Measurements from ENCODE around the gene CADM2.

CADM2 gene

DNA sequence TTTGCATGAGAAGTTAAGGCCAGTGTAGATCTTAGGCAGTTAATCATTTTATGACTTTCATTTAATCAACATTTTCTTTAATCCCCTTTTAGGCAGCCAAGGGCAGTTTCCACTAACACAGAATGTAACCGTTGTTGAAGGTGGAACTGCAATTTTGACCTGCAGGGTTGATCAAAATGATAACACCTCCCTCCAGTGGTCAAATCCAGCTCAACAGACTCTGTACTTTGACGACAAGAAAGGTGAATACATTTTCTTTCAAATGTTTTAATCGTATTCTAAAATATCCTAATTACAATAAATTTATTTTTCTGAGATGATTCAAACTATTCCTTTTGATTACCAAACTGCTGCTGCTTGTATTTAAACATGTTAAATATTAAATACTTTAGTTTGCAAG lies 843.2 kb downstream of the CADM2 start:
- Histone ChIP-seq H3K4me3 (ENCODE audit: insufficient read depth, low read depth, low read length, poor library complexity, severe bottlenecking) (no peak overlapping the region), H3K4me1 (ENCODE audit: control insufficient read depth, insufficient read depth, low read length, poor library complexity, severe bottlenecking) (no peaks in the 10 kb centered on the region), H3K36me3 (ENCODE audit: control insufficient read depth, insufficient read depth, low read length) (no peaks in the 10 kb centered on the region), H3K9me3 (ENCODE audit: control insufficient read depth, low read length) (no peaks in the 10 kb centered on the region), H3K27me3 (replicated peaks; ENCODE audit: control insufficient read depth, insufficient read depth, low read length, poor library complexity, severe bottlenecking) (no peaks in the 10 kb centered on the region), H3K27ac (ENCODE audit: insufficient read depth, low read length, poor library complexity, severe bottlenecking) (no peak overlapping the region)
- DNase-seq = no peak

DNA sequence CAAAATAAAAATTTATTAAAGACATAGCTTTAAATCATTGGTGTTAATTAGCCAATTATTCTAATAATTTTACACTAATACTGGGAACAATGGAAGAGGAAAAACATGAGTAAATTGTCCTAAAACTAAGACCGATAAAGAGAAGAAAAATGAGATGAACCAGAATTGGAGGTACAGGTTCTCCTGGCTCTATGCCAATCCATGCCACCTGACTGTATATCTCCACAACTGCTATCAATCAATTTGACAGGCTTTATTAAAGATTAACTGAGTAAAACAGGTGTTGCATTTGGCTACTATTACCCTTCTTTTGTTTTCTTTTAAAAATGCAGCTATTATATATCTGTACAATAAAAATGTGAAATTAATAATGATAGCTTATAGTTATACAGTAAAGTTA lies 850.0 kb downstream of the CADM2 start:
- Histone ChIP-seq H3K9me3 (ENCODE audit: control insufficient read depth, low read length) (no peaks in the 10 kb centered on the region), H3K36me3 (ENCODE audit: control insufficient read depth, insufficient read depth, low read length) (no peaks in the 10 kb centered on the region), H3K4me1 (ENCODE audit: control insufficient read depth, insufficient read depth, low read length, poor library complexity, severe bottlenecking) (no peaks in the 10 kb centered on the region), H3K27ac (ENCODE audit: insufficient read depth, low read length, poor library complexity, severe bottlenecking) (no peak overlapping the region), H3K27me3 (replicated peaks; ENCODE audit: control insufficient read depth, insufficient read depth, low read length, poor library complexity, severe bottlenecking) (no peaks in the 10 kb centered on the region), H3K4me3 (ENCODE audit: insufficient read depth, low read depth, low read length, poor library complexity, severe bottlenecking) (no peak overlapping the region)
- DNase-seq = no peak

DNA sequence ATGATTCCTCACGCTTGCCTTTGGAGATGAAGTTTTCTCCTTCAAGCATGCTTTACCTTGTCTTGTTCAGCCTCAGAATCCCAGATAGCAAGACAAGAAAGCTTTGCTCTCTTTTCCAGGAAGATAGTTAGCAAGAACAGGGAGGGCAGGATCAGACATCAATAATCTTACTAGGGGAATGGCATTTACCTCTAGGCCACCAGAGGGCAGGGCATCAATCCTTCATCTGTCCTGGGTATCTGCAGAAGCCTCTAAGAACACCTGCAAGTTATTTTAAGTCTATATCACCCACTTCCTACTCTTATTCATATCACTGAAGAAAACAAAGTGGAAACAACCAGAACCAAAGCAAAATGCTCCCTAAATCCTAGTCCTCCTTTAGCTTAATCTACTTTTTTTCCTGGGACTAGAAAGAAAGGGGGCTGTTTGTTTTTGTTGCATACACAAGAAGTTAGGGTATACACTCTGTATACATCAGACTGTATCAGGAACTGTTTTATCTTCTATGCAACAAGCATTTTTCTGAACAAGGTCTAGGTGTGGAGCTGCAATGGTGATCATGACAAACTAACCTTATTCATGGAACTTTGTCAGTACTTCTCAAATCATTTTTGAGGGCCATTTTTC lies 862.5 kb downstream of the CADM2 start:
- Histone ChIP-seq H3K36me3 (ENCODE audit: control insufficient read depth, insufficient read depth, low read length) (no peaks in the 10 kb centered on the region), H3K4me3 (ENCODE audit: insufficient read depth, low read depth, low read length, poor library complexity, severe bottlenecking) (no peak overlapping the region), H3K27ac (ENCODE audit: insufficient read depth, low read length, poor library complexity, severe bottlenecking) (no peak overlapping the region), H3K4me1 (ENCODE audit: control insufficient read depth, insufficient read depth, low read length, poor library complexity, severe bottlenecking) (no peaks in the 10 kb centered on the region), H3K27me3 (replicated peaks; ENCODE audit: control insufficient read depth, insufficient read depth, low read length, poor library complexity, severe bottlenecking) (no peaks in the 10 kb centered on the region), H3K9me3 (ENCODE audit: control insufficient read depth, low read length) (no peaks in the 10 kb centered on the region)
- no peak for DNase-seq

DNA sequence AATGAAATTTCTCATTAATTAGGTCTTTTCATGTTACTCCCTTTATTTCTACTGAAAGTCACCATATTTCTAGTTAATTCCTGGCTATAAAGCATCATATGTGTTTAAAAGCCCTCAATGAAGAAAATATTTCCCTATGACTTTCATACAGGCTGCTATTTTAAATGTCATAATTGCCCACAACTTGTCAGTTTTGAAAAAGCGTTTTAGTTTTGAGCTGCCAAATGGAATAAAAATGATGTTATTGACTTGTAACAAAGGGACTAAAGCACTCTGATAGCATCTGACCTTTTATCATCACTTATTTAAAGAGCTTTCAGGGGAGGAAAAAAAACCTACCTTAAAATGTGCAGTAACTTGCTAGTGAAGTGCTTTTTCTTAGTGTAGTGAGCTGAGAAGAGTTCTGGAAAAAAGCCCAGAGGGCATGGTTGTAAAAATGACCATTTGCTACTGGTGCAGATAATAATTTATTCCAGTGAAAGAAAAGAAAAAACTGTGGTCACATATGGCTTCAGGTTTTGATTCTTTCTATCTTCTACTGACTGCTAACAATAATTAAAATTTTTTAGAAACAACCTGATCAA lies 877.2 kb downstream of the CADM2 start:
- Histone ChIP-seq H3K4me3 (ENCODE audit: insufficient read depth, low read depth, low read length, poor library complexity, severe bottlenecking) (no peak overlapping the region), H3K4me1 (ENCODE audit: control insufficient read depth, insufficient read depth, low read length, poor library complexity, severe bottlenecking) (no peaks in the 10 kb centered on the region), H3K27me3 (replicated peaks; ENCODE audit: control insufficient read depth, insufficient read depth, low read length, poor library complexity, severe bottlenecking) (no peaks in the 10 kb centered on the region), H3K9me3 (ENCODE audit: control insufficient read depth, low read length) (peaks cover 3% of the 10 kb centered on the region), H3K36me3 (ENCODE audit: control insufficient read depth, insufficient read depth, low read length) (no peaks in the 10 kb centered on the region), H3K27ac (ENCODE audit: insufficient read depth, low read length, poor library complexity, severe bottlenecking) (no peak overlapping the region)
- DNase-seq = no peak

DNA sequence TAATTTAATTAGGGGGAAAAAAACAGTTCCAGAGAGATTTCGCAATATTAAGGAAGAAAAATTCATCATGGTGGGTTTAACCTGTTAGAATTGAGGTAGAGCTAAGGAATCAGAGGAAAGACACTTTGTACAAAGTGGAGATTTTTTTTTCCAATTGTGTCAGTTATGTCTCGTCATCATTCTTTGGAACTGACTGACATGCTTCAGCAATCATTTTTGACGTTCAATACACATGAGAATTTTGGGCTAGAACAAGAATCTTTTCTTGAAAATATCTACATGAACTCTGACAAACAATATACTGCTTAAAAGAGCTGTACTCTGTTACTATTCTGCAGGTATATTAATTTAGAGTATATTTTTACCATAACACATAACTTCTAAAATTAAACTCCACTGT lies 878.6 kb downstream of the CADM2 start:
- Histone ChIP-seq H3K27me3 (replicated peaks; ENCODE audit: control insufficient read depth, insufficient read depth, low read length, poor library complexity, severe bottlenecking) (no peaks in the 10 kb centered on the region), H3K4me1 (ENCODE audit: control insufficient read depth, insufficient read depth, low read length, poor library complexity, severe bottlenecking) (no peaks in the 10 kb centered on the region), H3K27ac (ENCODE audit: insufficient read depth, low read length, poor library complexity, severe bottlenecking) (no peak overlapping the region), H3K9me3 (ENCODE audit: control insufficient read depth, low read length) (peaks cover 3% of the 10 kb centered on the region), H3K4me3 (ENCODE audit: insufficient read depth, low read depth, low read length, poor library complexity, severe bottlenecking) (no peak overlapping the region), H3K36me3 (ENCODE audit: control insufficient read depth, insufficient read depth, low read length) (no peaks in the 10 kb centered on the region)
- no peak for DNase-seq

DNA sequence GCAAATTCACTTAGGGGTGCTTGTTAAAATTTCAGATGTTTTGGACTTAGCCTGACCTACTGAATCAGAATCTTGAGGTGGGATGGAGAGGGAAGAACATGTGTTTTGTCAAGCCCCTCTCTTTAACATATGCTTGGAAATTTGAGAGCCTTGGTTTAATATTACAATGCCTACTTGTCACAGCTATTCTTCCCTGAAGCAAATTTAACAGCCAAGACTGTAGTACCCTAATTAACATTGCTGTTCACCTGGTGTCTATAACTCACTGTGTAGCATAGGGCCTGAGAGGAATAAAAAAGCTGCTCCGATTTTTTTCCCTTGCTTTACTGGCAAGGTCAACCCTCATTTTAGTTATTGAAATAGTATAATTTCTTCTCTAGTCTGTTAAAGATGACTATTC lies 880.1 kb downstream of the CADM2 start:
- Histone ChIP-seq H3K4me3 (ENCODE audit: insufficient read depth, low read depth, low read length, poor library complexity, severe bottlenecking) (no peak overlapping the region), H3K36me3 (ENCODE audit: control insufficient read depth, insufficient read depth, low read length) (no peaks in the 10 kb centered on the region), H3K27ac (ENCODE audit: insufficient read depth, low read length, poor library complexity, severe bottlenecking) (no peak overlapping the region), H3K27me3 (replicated peaks; ENCODE audit: control insufficient read depth, insufficient read depth, low read length, poor library complexity, severe bottlenecking) (no peaks in the 10 kb centered on the region), H3K4me1 (ENCODE audit: control insufficient read depth, insufficient read depth, low read length, poor library complexity, severe bottlenecking) (no peaks in the 10 kb centered on the region), H3K9me3 (ENCODE audit: control insufficient read depth, low read length) (peaks cover 3% of the 10 kb centered on the region)
- DNase-seq = no peak

DNA sequence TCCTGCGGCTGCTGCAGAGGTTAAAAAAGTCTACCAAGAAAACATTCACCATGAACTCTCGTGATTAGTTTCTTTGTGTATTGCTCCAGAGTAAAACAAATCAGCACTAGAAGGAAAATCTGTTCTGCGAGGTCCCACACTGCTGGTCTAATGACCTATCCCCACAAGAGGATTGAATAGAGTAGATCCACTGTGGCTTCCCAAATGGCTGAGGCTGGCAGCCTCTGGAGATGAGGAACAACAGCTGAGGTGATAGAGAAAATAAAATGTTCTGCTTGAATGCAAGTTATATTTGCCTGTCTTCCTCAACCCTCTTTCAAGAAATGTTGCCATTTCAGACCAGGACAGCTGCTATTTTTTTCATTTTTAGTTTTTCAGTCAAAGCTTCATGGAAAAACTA lies 883.3 kb downstream of the CADM2 start:
- Histone ChIP-seq H3K27me3 (replicated peaks; ENCODE audit: control insufficient read depth, insufficient read depth, low read length, poor library complexity, severe bottlenecking) (no peaks in the 10 kb centered on the region), H3K9me3 (ENCODE audit: control insufficient read depth, low read length) (peaks cover 3% of the 10 kb centered on the region), H3K27ac (ENCODE audit: insufficient read depth, low read length, poor library complexity, severe bottlenecking) (no peak overlapping the region), H3K4me1 (ENCODE audit: control insufficient read depth, insufficient read depth, low read length, poor library complexity, severe bottlenecking) (no peaks in the 10 kb centered on the region), H3K36me3 (ENCODE audit: control insufficient read depth, insufficient read depth, low read length) (no peaks in the 10 kb centered on the region), H3K4me3 (ENCODE audit: insufficient read depth, low read depth, low read length, poor library complexity, severe bottlenecking) (no peak overlapping the region)
- DNase-seq = no peak

DNA sequence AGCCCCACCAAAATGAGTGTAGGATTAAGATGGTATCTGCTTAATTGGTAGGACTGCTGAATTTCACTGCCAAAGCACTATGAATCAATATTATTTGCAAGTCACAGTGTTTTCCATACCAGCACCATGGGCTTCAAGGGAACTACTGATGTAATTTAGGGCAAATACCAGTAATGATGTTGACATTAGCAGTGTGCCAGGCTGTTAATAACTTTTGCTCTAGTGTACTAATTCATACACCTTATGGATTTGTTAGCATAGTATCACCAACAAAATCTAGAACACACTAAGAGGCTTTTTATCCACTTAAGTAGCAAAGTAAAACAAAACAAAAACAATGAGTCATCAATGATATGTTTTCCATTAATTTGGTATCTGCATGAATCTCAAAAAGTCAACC lies 888.2 kb downstream of the CADM2 start:
- Histone ChIP-seq H3K27ac (ENCODE audit: insufficient read depth, low read length, poor library complexity, severe bottlenecking) (no peak overlapping the region), H3K36me3 (ENCODE audit: control insufficient read depth, insufficient read depth, low read length) (no peaks in the 10 kb centered on the region), H3K9me3 (ENCODE audit: control insufficient read depth, low read length) (no peaks in the 10 kb centered on the region), H3K4me1 (ENCODE audit: control insufficient read depth, insufficient read depth, low read length, poor library complexity, severe bottlenecking) (no peaks in the 10 kb centered on the region), H3K27me3 (replicated peaks; ENCODE audit: control insufficient read depth, insufficient read depth, low read length, poor library complexity, severe bottlenecking) (no peaks in the 10 kb centered on the region), H3K4me3 (ENCODE audit: insufficient read depth, low read depth, low read length, poor library complexity, severe bottlenecking) (no peak overlapping the region)
- DNase-seq = no peak

DNA sequence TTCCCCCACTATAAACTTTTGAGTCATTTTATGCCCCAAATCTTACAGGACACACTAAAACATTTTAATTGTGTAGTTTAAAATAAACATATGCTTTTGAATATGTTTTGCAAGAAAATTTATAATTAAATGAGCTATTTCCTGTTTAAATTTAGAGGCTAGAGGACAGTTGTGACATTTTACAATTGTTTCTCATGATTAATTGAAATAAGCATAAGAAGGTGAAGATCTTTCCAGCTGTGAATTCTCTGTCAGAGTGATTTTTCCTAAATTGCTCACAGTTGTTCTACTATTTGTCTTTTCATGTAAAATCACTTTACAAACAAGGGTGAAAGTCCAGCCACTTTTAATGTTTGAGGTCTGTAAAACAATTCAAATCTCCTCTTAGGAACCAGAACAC lies 892.3 kb downstream of the CADM2 start:
- Histone ChIP-seq H3K4me1 (ENCODE audit: control insufficient read depth, insufficient read depth, low read length, poor library complexity, severe bottlenecking) (no peaks in the 10 kb centered on the region), H3K27ac (ENCODE audit: insufficient read depth, low read length, poor library complexity, severe bottlenecking) (no peak overlapping the region), H3K27me3 (replicated peaks; ENCODE audit: control insufficient read depth, insufficient read depth, low read length, poor library complexity, severe bottlenecking) (no peaks in the 10 kb centered on the region), H3K4me3 (ENCODE audit: insufficient read depth, low read depth, low read length, poor library complexity, severe bottlenecking) (no peak overlapping the region), H3K9me3 (ENCODE audit: control insufficient read depth, low read length) (no peaks in the 10 kb centered on the region), H3K36me3 (ENCODE audit: control insufficient read depth, insufficient read depth, low read length) (no peaks in the 10 kb centered on the region)
- DNase-seq = no peak

DNA sequence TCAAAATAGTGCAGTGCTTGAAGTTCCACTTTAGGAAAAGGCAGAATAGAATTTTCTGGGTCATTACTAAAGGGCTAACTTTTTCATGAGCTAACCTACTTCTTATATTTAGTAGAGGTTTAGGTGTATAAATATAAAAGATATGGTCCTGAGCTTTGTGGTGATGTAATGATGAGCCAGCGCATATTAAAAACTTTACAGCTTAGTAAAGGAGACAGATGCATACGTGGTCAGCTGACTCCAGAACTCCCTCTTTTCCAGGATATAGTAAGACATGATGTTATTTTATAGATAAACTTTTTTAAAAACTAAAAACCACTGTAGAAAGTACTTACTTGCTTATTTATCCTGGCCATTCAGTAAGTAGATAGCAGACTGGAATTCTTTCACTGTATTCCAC lies 895.0 kb downstream of the CADM2 start:
- no peaks in the 10 kb centered on the region for H3K4me1 ChIP-seq (ENCODE audit: control insufficient read depth, insufficient read depth, low read length, poor library complexity, severe bottlenecking)
- no peak overlapping the region for H3K4me3 ChIP-seq (ENCODE audit: insufficient read depth, low read depth, low read length, poor library complexity, severe bottlenecking)
- DNase-seq = no peak
- no peak overlapping the region for H3K27ac ChIP-seq (ENCODE audit: insufficient read depth, low read length, poor library complexity, severe bottlenecking)
- H3K9me3 ChIP-seq (ENCODE audit: control insufficient read depth, low read length) = no peaks in the 10 kb centered on the region
- no peaks in the 10 kb centered on the region for H3K36me3 ChIP-seq (ENCODE audit: control insufficient read depth, insufficient read depth, low read length)
- no peaks in the 10 kb centered on the region for H3K27me3 ChIP-seq (replicated peaks; ENCODE audit: control insufficient read depth, insufficient read depth, low read length, poor library complexity, severe bottlenecking)
